H9 (cell line): Measurements from ENCODE around the gene CNKSR1. TPM values are rescaled to one million over a fixed set of nuclear protein-coding genes. Genes with fewer than 3 reads are reported as not detected.
A peak's percentile ranks its signal among the peaks of the same experiment; 100 is the strongest.

Experiments used
- DNase-seq: peaks from one replicate; pipeline ENCODE4 v3.0.0-alpha.2; 2017
- H2AFZ ChIP-seq: one replicate; pipeline ENCODE4 v1.6.1; 2013; ENCODE audit warnings: mild to moderate bottlenecking, low read length, control low read depth, moderate library complexity
- H2AK5ac ChIP-seq: 2 replicates; pipeline ENCODE4 v1.6.1; 2013; ENCODE audit warnings: low read length, control low read depth, mixed read lengths; ENCODE audit not compliant: insufficient read length
- H2BK120ac ChIP-seq: one replicate; pipeline ENCODE4 v1.6.1; 2013; ENCODE audit warnings: low read depth, mild to moderate bottlenecking, low read length, control low read depth, inconsistent platforms; ENCODE audit not compliant: poor library complexity, severe bottlenecking
- H2BK12ac ChIP-seq: 2 replicates; pipeline ENCODE4 v1.6.1; 2013; ENCODE audit warnings: low read length, control low read depth, mixed read lengths, low read depth; ENCODE audit not compliant: insufficient read length
- H2BK15ac ChIP-seq: 2 replicates; pipeline ENCODE4 v1.6.1; 2013; ENCODE audit warnings: low read depth, low read length, control low read depth
- H2BK20ac ChIP-seq: one replicate; pipeline ENCODE4 v1.6.1; 2013; ENCODE audit warnings: low read depth, mild to moderate bottlenecking, low read length, control low read depth, inconsistent platforms; ENCODE audit not compliant: poor library complexity, severe bottlenecking
- H2BK5ac ChIP-seq: 2 replicates; pipeline ENCODE4 v1.6.1; 2013; ENCODE audit warnings: low read length, control low read depth, mixed read lengths; ENCODE audit not compliant: insufficient read length
- H3K14ac ChIP-seq: 2 replicates; pipeline ENCODE4 v1.6.1; 2013; ENCODE audit warnings: low read length, control low read depth; ENCODE audit not compliant: insufficient read depth
- H3K18ac ChIP-seq: 2 replicates; pipeline ENCODE4 v1.6.1; 2013; ENCODE audit warnings: low read depth, mild to moderate bottlenecking, mixed read lengths, low read length, control low read depth; ENCODE audit not compliant: insufficient read length
- H3K23ac ChIP-seq: 2 replicates; pipeline ENCODE4 v1.6.1; 2013; ENCODE audit warnings: low read length, control low read depth, mixed read lengths, low read depth; ENCODE audit not compliant: insufficient read length
- H3K23me2 ChIP-seq: 2 replicates; pipeline ENCODE4 v1.6.1; 2013; ENCODE audit warnings: low read depth, mild to moderate bottlenecking, mixed read lengths, low read length, control low read depth; ENCODE audit not compliant: insufficient read length, poor library complexity, severe bottlenecking
- H3K27ac ChIP-seq: 2 replicates; pipeline ENCODE4 v1.5.1; 2013; ENCODE audit warnings: low read length, control low read depth, mixed read lengths, low read depth; ENCODE audit not compliant: insufficient read length
- H3K27me3 ChIP-seq: 2 replicates; pipeline ENCODE4 v1.6.1; 2013; ENCODE audit warnings: low read length, control low read depth, inconsistent platforms; ENCODE audit not compliant: insufficient read depth
- H3K4ac ChIP-seq: 2 replicates; pipeline ENCODE4 v1.6.1; 2013; ENCODE audit warnings: low read depth, mild to moderate bottlenecking, control low read depth, inconsistent platforms, low read length, moderate library complexity
- H3K4me1 ChIP-seq: 2 replicates; pipeline ENCODE4 v1.6.1; 2013; ENCODE audit warnings: low read length, control low read depth, inconsistent platforms; ENCODE audit not compliant: insufficient read depth
- H3K4me2 ChIP-seq: 2 replicates; pipeline ENCODE4 v1.6.1; 2013; ENCODE audit warnings: low read length, control low read depth, mixed read lengths; ENCODE audit not compliant: insufficient read length, insufficient read depth
- H3K56ac ChIP-seq: 2 replicates; pipeline ENCODE4 v1.6.1; 2013; ENCODE audit warnings: low read depth, mild to moderate bottlenecking, mixed read lengths, low read length, control low read depth; ENCODE audit not compliant: insufficient read length
- H3K79me1 ChIP-seq: 2 replicates; pipeline ENCODE4 v1.6.1; 2013; ENCODE audit warnings: low read depth, mild to moderate bottlenecking, moderate library complexity, low read length, control low read depth, inconsistent platforms; ENCODE audit not compliant: insufficient read depth, poor library complexity, severe bottlenecking
- H3K79me2 ChIP-seq: 2 replicates; pipeline ENCODE4 v1.6.1; 2013; ENCODE audit warnings: low read length, control low read depth, inconsistent platforms; ENCODE audit not compliant: insufficient read depth
- H3K9ac ChIP-seq: 2 replicates; pipeline ENCODE4 v1.6.1; 2013; ENCODE audit warnings: low read length, control low read depth, mixed read lengths; ENCODE audit not compliant: insufficient read length; ENCODE audit errors: extremely low read depth
- H3K9me3 ChIP-seq: one replicate; pipeline ENCODE4 v1.6.1; 2013; ENCODE audit warnings: low read depth, low read length, inconsistent platforms; ENCODE audit not compliant: control insufficient read depth
- H3T11ph ChIP-seq: one replicate; pipeline ENCODE4 v1.6.1; 2013; ENCODE audit warnings: mild to moderate bottlenecking, low read length, control low read depth, inconsistent platforms
- H4K20me1 ChIP-seq: one replicate; pipeline ENCODE4 v1.6.1; 2013; ENCODE audit not compliant: control insufficient read depth, insufficient read length, insufficient read depth
- H4K5ac ChIP-seq: 2 replicates; pipeline ENCODE4 v1.6.1; 2013; ENCODE audit warnings: low read depth, mild to moderate bottlenecking, mixed read lengths, low read length, control low read depth; ENCODE audit not compliant: insufficient read length
- H4K8ac ChIP-seq: replicated peaks from 2 replicates; pipeline ENCODE4 v1.6.1; 2013; ENCODE audit warnings: low read length, control low read depth, mixed read lengths, low read depth; ENCODE audit not compliant: insufficient read length
- H4K91ac ChIP-seq: 2 replicates; pipeline ENCODE4 v1.6.1; 2013; ENCODE audit warnings: low read depth, mild to moderate bottlenecking, moderate library complexity, mixed read lengths, low read length, control low read depth; ENCODE audit not compliant: insufficient read length
- H3K27ac Mint-ChIP-seq, 3 experiments: 2 replicates in 2 of 3; 3 replicates in 1 of 3; pipeline ENCODE4 v1.8.0; 2020 to 2021; ENCODE audit warnings: mixed read lengths in 3 of 3, mild to moderate bottlenecking in 1 of 3, moderate library complexity in 1 of 3
- H3K27me3 Mint-ChIP-seq: 2 replicates; pipeline ENCODE4 v1.8.0; 2021; ENCODE audit warnings: low read depth, mild to moderate bottlenecking, moderate library complexity, mixed read lengths
- H3K36me3 Mint-ChIP-seq, 3 experiments: 2 replicates in 2 of 3; 3 replicates in 1 of 3; pipeline ENCODE4 v1.8.0; 2020 to 2021; ENCODE audit warnings: low read depth in 3 of 3, mixed read lengths in 3 of 3; ENCODE audit not compliant: insufficient read depth in 1 of 3
- H3K4me1 Mint-ChIP-seq, 2 experiments: 2 replicates each; pipeline ENCODE4 v1.8.0; 2020; ENCODE audit warnings: mixed read lengths in 2 of 2
- H3K4me3 Mint-ChIP-seq, 2 experiments: 2 replicates in 1 of 2; 3 replicates in 1 of 2; pipeline ENCODE4 v1.8.0; 2020 to 2021; ENCODE audit warnings: mild to moderate bottlenecking in 2 of 2, mixed read lengths in 2 of 2, moderate library complexity in 1 of 2
- H3K9me3 Mint-ChIP-seq, 2 experiments: 2 replicates in 1 of 2; 3 replicates in 1 of 2; pipeline ENCODE4 v1.8.0; 2020; ENCODE audit warnings: mild to moderate bottlenecking in 2 of 2, mixed read lengths in 2 of 2, moderate library complexity in 1 of 2
- WGBS: extraction: QIAGEN DNeasy Blood & Tissue Kit; methylation state at CpG from one replicate; pipeline ENCODE4 v1.1.7; 2013; ENCODE audit warnings: missing lambda C conversion rate, low lambda C conversion rate, mixed read lengths; ENCODE audit not compliant: insufficient read length; ENCODE audit errors: extremely low coverage; 5-methylcytosine and 5-hydroxymethylcytosine counted together
- total RNA-seq: library from RNA; stranded (reverse); gene quantifications from 2 replicates; pipeline ENCODE4 v1.2.1, GENCODE V29; 2021
- TF ChIP-seq, protein P1 (sequence below): fragments of 200-600 bp; sonication (generic); conservative IDR thresholded peaks from 3 replicates; pipeline ENCODE4 v1.8.0; 2021; ENCODE audit warnings: antibody characterized with exemption, mild to moderate bottlenecking

The CNKSR1 gene
- total RNA-seq, 1 experiment from 2014 or later: 26.3 TPM

DNA sequence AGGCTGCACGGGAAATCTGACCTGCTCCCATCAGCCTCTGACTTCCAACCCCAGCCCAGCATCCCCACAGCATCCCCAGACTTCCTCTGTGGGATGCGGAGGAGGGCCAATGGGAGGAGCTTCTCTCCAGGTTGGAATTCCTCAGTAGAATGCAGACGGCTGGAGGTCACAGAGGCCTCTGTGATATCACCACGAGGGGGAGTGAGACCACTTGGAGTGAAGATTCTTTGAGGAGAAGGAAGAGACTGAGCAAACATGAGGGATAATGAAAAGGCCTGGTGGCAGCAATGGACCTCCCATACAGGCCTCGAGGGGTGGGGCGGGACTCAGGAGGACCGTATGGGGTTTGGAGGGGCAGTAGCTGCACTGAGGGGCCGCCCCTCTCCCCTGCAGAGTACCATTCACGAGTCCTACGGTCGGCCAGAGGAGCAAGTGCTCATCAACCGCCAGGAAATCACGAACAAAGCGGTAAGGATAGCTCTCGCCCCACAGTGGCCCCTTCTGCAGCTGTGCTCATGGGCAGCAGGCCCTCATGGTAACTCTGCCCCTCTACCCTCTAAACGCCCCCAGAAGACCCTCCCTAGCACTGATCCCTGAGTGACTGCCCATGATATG lies 13.2 kb downstream of the CNKSR1 start, which contains the start of gene CATSPER4:
Gene CATSPER4, plus strand, starts transcription at position 230 of the 615 bp plus-strand sequence. Its CDS starts 26 bp downstream, at position 256.
- H2BK12ac ChIP-seq: no peak within 1 kb of the TSS
- no peak within 1 kb of the TSS for H2BK5ac ChIP-seq
- H3K4me1 ChIP-seq: no peaks in the 10 kb centered on the region
- H2BK120ac ChIP-seq: no peak within 1 kb of the TSS
- no peaks in the 10 kb centered on the region for H3K9me3 Mint-ChIP-seq
- H2AK5ac ChIP-seq: no peak within 1 kb of the TSS
- H3K36me3 Mint-ChIP-seq: peaks cover 5 to 25% (median 11%) of the 10 kb centered on the region in 3 experiments; a peak in 5 of 7 replicates
- H3K4me2 ChIP-seq: no peak within 1 kb of the TSS
- H3K27ac Mint-ChIP-seq: peak within 1 kb of the TSS; percentile 44 to 93 (median 92); a peak in 5 of 7 replicates
- H2AFZ ChIP-seq: no peak within 1 kb of the TSS
- H3T11ph ChIP-seq: no peak within 1 kb of the TSS
- H3K9ac ChIP-seq: no peak within 1 kb of the TSS
- H4K20me1 ChIP-seq: no peaks in the 10 kb centered on the region
- no peak within 1 kb of the TSS for H2BK15ac ChIP-seq
- H3K79me1 ChIP-seq: no peaks in the 10 kb centered on the region
- no peak within 1 kb of the TSS for H2BK20ac ChIP-seq
- no peak within 1 kb of the TSS for H4K91ac ChIP-seq
- H3K56ac ChIP-seq: no peak within 1 kb of the TSS
- peaks cover 13 to 19% of the 10 kb centered on the region in 2 experiments for H3K4me1 Mint-ChIP-seq
- H3K4ac ChIP-seq: no peak within 1 kb of the TSS
- H3K23me2 ChIP-seq: no peaks in the 10 kb centered on the region
- no peak within 1 kb of the TSS for H4K5ac ChIP-seq
- peak within 1 kb of the TSS in 1 of 2 experiments; percentile 7; a peak in 1 of 5 replicates for H3K4me3 Mint-ChIP-seq
- WGBS: no CpG with 5 or more reads among the region's 16 CpGs
- peak within 1 kb of the TSS; percentile 29 for H3K18ac ChIP-seq
- no peaks in the 10 kb centered on the region for H3K9me3 ChIP-seq
- H3K79me2 ChIP-seq: no peaks in the 10 kb centered on the region
- no peak within 1 kb of the TSS for H4K8ac ChIP-seq
- H3K27me3 Mint-ChIP-seq: peaks cover 2% of the 10 kb centered on the region
- H3K14ac ChIP-seq: no peak within 1 kb of the TSS
- peak; percentile 91 for DNase-seq
- TF ChIP-seq, protein P1, sequence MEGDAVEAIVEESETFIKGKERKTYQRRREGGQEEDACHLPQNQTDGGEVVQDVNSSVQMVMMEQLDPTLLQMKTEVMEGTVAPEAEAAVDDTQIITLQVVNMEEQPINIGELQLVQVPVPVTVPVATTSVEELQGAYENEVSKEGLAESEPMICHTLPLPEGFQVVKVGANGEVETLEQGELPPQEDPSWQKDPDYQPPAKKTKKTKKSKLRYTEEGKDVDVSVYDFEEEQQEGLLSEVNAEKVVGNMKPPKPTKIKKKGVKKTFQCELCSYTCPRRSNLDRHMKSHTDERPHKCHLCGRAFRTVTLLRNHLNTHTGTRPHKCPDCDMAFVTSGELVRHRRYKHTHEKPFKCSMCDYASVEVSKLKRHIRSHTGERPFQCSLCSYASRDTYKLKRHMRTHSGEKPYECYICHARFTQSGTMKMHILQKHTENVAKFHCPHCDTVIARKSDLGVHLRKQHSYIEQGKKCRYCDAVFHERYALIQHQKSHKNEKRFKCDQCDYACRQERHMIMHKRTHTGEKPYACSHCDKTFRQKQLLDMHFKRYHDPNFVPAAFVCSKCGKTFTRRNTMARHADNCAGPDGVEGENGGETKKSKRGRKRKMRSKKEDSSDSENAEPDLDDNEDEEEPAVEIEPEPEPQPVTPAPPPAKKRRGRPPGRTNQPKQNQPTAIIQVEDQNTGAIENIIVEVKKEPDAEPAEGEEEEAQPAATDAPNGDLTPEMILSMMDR: peak; percentile 77
- no peak within 1 kb of the TSS for H3K23ac ChIP-seq
- no peak within 1 kb of the TSS for H3K27ac ChIP-seq
- no peaks in the 10 kb centered on the region for H3K27me3 ChIP-seq
